Activated T-cell treated with anti-CD3 and anti-CD28 coated beads for 24 hours (primary cell): ENCODE data around the gene UBE2K.
"Not testable (repeated sequence)": the region's sequence is repeated elsewhere in the genome, so short reads cannot be mapped to it uniquely, and the experiment has no call there.

Experiments used
- DNase-seq: peaks from one replicate; pipeline ENCODE4 v3.0.0-alpha.2; 2020; ENCODE audit warnings: low read depth

UBE2K gene

DNA sequence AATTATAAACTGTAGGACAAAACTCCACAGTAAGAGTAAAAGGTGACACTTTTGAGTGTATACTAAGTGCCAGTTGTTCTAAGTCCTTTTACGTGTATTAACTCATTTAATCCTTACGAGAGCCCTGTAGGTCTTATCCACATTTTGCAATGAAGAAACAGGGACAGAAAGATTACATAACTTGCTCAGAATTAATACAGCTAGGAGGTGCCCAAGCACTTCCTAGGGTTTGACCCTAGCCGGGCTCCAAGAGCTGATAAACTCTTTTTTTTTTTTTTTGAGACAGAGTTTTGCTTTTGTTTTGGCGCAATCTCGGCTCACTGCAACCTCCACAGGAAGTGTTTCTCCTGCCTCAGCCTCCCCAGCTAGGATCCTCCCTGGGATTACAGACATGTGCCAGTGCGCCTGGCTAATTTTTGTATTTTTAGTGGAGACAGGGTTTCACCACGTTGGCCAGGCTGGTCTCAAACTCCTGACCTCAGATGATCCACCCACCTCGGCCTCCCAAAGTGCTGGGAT is 110.4 kb downstream of the UBE2K start:
- no peak for DNase-seq

DNA sequence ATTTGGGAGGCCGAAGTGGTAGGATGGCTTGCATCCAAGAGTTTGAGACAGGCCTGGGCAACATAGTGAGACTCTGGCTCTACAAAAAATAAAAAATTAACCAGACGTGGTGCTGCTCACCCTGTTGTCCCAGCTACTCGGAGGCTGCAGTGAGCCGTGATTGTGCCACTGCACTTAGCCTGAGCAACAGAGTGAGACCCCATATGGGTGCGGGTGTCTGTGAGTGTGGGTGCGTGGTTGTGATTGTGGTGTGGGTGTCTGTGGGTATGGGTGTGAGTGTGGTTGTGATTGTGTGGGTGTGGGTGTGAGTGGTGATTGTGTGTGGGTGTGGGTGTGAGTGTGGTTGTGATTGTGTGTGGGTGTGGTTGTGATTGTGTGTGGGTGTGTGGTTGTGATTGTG is 114.6 kb downstream of the UBE2K start:
- no peak for DNase-seq

GRCh38 chr4:39813033-39813432 is 115.1 kb downstream of the UBE2K start:
- not testable (repeated sequence) for DNase-seq

- DNase-seq: not testable (repeated sequence)
Measured at GRCh38 chr4:39813761-39814160, 115.8 kb downstream of the UBE2K start.

DNA sequence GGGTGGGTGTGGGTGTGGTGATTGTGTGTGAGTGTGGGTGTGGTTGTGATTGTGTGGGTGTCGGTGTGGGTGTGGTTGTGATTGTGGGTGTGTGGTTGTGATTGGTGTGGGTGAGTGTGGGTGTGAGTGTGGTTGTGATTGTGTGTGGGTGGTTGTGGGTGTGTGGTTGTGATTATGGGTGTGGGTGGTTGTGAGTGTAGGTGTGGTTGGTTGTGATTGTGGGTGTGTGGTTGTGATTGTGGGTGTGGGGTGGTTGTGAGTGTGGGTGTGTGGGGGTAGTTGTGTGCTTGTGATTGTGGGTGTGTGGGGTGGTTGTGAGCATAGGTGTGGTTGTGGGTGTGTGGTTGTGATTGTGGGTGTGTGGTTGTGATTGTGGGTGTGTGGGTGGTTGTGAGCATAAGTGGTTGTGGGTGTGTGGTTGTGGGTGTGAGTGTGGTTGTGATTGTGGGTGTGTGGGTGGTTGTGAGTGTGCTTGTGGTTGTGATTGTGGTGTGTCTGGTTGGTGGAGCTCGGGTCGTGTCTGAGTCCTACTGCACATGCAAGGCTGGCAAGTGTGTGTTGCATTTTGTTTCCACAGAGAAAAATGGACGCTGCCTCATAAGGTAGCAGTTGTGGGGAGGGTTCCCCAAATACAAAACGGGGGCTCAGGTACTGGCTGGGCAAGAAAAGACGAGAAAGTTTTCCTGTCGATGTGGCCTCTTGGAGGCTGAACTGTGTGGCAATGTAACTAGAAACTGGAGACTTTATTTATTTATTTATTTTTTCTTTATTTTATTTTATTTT is 116.7 kb downstream of the UBE2K start:
- DNase-seq: no peak

GRCh38 chr4:39818646-39819045 is 120.7 kb downstream of the UBE2K start:
- DNase-seq: no peak

- no peak for DNase-seq
Measured at GRCh38 chr4:39820186-39820585, 122.2 kb downstream of the UBE2K start.

DNA sequence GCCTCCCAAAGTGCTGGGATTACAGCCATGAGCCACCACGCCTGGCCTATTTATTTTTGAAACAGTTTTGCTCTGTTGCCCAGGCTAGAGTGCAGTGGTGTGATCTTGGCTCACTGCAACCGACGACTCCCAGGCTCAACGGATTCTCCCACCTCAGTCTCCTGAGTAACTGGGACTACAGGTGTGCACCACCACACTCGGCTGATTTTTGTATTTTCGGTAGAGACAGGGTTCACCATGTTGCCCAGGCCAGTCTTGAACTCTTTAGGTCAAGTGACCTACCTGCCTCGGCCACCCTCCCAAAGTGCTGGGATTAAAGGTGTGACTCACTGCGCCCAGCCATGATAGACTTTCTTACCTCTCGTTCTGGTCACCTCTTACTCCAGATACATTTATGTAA is 124.0 kb downstream of the UBE2K start:
- DNase-seq: no peak

DNA sequence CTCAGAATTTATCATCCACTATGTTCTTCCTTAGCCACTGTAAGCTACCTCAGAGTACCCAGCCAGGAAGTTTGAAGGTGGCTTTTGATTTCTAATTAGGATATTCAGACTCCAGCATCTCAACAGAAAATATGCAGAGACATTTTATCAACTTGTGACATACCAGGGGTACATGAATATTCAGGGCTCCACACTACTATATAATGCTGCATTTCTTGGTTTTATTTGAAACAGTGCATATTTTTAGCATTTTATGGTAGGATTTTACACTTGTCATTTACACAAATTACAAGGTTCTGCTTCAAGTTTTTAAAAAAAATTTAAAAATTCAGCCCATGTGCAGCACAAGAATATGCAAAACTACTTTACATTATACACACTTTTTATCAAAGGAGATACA is 124.7 kb downstream of the UBE2K start:
- no peak for DNase-seq

DNA sequence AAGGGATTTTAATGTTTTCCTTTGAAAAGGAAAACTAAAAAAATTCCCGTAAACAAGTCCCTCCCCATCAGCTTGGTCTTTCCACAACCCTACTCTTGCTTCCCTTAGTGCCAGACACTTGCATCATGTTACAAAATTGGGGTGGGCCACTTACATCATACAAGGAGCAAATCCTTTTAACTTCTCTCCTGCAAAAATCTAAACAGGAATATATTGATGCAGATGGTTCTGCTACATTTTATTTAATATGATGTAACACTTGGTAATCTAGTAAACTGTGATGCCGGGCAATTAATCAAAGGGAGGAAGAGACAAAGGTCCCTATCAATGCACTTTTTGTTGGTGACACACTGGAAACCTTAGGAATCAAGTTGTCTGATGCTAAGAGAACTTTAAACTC is 125.3 kb downstream of the UBE2K start:
- no peak for DNase-seq

DNA sequence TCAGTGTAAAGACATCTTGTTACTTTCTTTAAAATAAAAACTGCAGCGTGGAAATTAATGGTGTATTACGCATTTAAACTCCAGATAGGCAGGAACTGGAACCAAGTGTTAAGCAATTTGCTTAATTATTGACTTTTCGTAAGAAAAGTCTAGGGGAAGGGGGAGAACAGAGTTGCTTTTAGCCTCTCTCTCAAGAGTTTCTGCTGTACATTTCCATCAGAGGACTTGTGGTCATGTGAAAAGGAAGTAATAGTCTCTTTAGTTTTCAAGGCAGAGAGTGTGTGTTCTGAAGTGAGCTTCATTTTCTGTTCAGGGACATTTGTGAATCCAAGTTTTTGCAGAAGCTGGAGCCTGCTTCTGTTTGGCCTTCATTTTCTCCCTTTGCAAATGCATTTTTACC is 127.2 kb downstream of the UBE2K start:
- DNase-seq: no peak

GRCh38 chr4:39825741-39826231 is 127.8 kb downstream of the UBE2K start:
- DNase-seq: no peak
